Esophagus muscularis mucosa (tissue), 4 donors: ENCODE results near the gene BTBD9.

Experiments
- CTCF ChIP-seq, 3 experiments: fragments of 200-600 bp in 2 of 3; fragments of 450-650 bp in 1 of 3; sonication (generic) in 2 of 3; IDR thresholded peaks; one replicate each; pipeline ENCODE4 v1.5.1; 2017 to 2019; ENCODE audit warnings: antibody characterized with exemption in 3 of 3, mild to moderate bottlenecking in 2 of 3, moderate library complexity in 1 of 3
- EP300 ChIP-seq: sonication (generic); formaldehyde crosslinking; IDR thresholded peaks from one replicate; pipeline ENCODE4 v1.6.1; 2017; ENCODE audit warnings: antibody characterized with exemption
- POLR2A ChIP-seq: fragments of 450-650 bp; IDR thresholded peaks from one replicate; pipeline ENCODE4 v1.6.1; 2017; ENCODE audit warnings: antibody characterized with exemption, moderate library complexity, mild to moderate bottlenecking, low read depth
- POLR2AphosphoS5 ChIP-seq, 2 donors: sonication (generic); formaldehyde crosslinking; IDR thresholded peaks; one replicate each; pipeline ENCODE4 v1.6.1; 2017; ENCODE audit warnings: antibody characterized with exemption in 2 of 2

DNA sequence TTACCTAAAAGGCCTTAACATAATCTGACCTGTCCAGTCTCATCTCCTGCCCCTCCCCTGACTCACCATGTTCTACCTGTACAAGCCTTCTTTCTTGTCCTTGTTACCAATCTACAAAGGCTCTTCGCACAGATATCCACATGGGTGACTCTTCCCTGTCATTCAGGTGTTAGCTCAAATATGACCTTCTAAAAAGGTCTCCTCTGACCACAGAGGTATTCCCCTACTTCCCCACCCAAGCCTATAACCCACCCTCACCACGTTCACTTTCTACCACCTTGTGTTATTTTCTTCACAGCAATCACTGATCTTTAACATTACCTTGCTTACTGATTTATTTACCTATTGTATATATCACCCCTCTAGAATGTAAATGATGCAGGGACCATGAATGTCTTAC lies 96.7 kb downstream of the BTBD9 start:
- no peak for TF ChIP-seq CTCF (IDR thresholded peaks at IDR 0.05)
- no peak for TF ChIP-seq POLR2AphosphoS5 (IDR thresholded peaks at IDR 0.05)
- TF ChIP-seq POLR2A: no peak
- no peak for TF ChIP-seq EP300
